ENCODE results near the gene TLE4. TPM values are rescaled to one million over a fixed set of nuclear protein-coding genes. Genes with fewer than 3 reads are reported as not detected.

TLE4 gene
- total and polyA plus RNA-seq, 12 donors, result 11.8 to 70.5 (median 42.9) TPM

- Histone ChIP-seq H3K36me3 (replicated peaks in 1 of 2) (no peaks in the 10 kb centered on the region), H3K9me3 (replicated peaks in 1 of 3) (no peaks in the 10 kb centered on the region), H3K27ac (peak overlapping the region in 2 of 5 donors; percentile 5 to 32), H3K4me1 (replicated peaks in 1 of 2) (peaks cover 10 to 63% of the 10 kb centered on the region in 2 donors), H3K4me3 (no peak overlapping the region), H3K27me3 (no peaks in the 10 kb centered on the region)
- intact Hi-C loops (cut with DNase I), result no loop called here
- WGBS, 4 donors, result 78 to 85% (median 83%) methylated on average over 10 of the region's 10 CpGs
- no peak for TF ChIP-seq CTCF (IDR thresholded peaks at IDR 0.05)
- TF ChIP-seq POLR2A (IDR thresholded peaks at IDR 0.05), result no peak
- DNase-seq, result peak in 6 of 7 donors; percentile 23 to 70 (median 59)
Observed at GRCh38 chr9:79583952-79584654, 12.3 kb downstream of the TLE4 start.

- DNase-seq, result no peak
- intact Hi-C loops (cut with DNase I), result no loop called here
- TF ChIP-seq CTCF (IDR thresholded peaks at IDR 0.05) (no peak), POLR2A (IDR thresholded peaks at IDR 0.05) (no peak)
- 62 to 68% (median 68%) methylated on average over 2 of the region's 2 CpGs for WGBS, 4 donors
- Histone ChIP-seq H3K4me3 (no peak overlapping the region), H3K27me3 (no peaks in the 10 kb centered on the region), H3K36me3 (replicated peaks in 1 of 2) (no peaks in the 10 kb centered on the region), H3K4me1 (replicated peaks in 1 of 2) (peaks cover 10 to 58% of the 10 kb centered on the region in 2 donors), H3K27ac (peak overlapping the region in 2 of 5 donors; percentile 5 to 32), H3K9me3 (replicated peaks in 1 of 3) (no peaks in the 10 kb centered on the region)
Observed at GRCh38 chr9:79584655-79584982, 12.9 kb downstream of the TLE4 start.

- no peaks in the 10 kb centered on the region for H3K9me3 ChIP-seq (replicated peaks in 1 of 3)
- H3K27me3 ChIP-seq, result no peaks in the 10 kb centered on the region
- peaks cover 3 to 33% of the 10 kb centered on the region in 2 donors for H3K4me1 ChIP-seq (replicated peaks in 1 of 2)
- 81 to 93% (median 88%) methylated on average over 3 of the region's 3 CpGs for WGBS, 4 donors
- no peak overlapping the region for H3K27ac ChIP-seq
- no peak for DNase-seq
- H3K4me3 ChIP-seq, result no peak overlapping the region
- H3K36me3 ChIP-seq (replicated peaks in 1 of 2), result no peaks in the 10 kb centered on the region
- TF ChIP-seq POLR2A (IDR thresholded peaks at IDR 0.05), result no peak
- no peak for TF ChIP-seq CTCF (IDR thresholded peaks at IDR 0.05)
- intact Hi-C loops (cut with DNase I), result no loop called here
Observed at GRCh38 chr9:79588488-79589223, 16.9 kb downstream of the TLE4 start.

GRCh38 chr9:79591458-79591857, 19.7 kb downstream of the TLE4 start:
- TF ChIP-seq POLR2A (IDR thresholded peaks at IDR 0.05), result no peak
- no peak for TF ChIP-seq CTCF (IDR thresholded peaks at IDR 0.05)
- intact Hi-C loops (cut with DNase I), result no loop called here
- no peaks in the 10 kb centered on the region for H3K27me3 ChIP-seq

More at GRCh38 chr9:79591458-79591857, 19.7 kb downstream of the TLE4 start:
- H3K4me3 ChIP-seq, result no peak overlapping the region
- WGBS, 4 donors, result 70 to 73% (median 71%) methylated on average over 2 of the region's 2 CpGs
- no peaks in the 10 kb centered on the region for H3K9me3 ChIP-seq (replicated peaks in 1 of 3)
- H3K36me3 ChIP-seq (replicated peaks in 1 of 2), result no peaks in the 10 kb centered on the region
- DNase-seq, result no peak
- H3K27ac ChIP-seq, result no peak overlapping the region
- H3K4me1 ChIP-seq (replicated peaks in 1 of 2), result peaks cover 0 to 13% of the 10 kb centered on the region in 2 donors
